SH-SY5Y (cell line): ENCODE results near the gene RAMP3.

ENCODE experiments used
- GATA2 ChIP-seq: IDR thresholded peaks from 2 replicates; pipeline ENCODE4 v1.6.1; 2011; ENCODE audit warnings: mild to moderate bottlenecking, low read depth, low read length
- GATA3 ChIP-seq: IDR thresholded peaks from 2 replicates; pipeline ENCODE4 v1.6.1; 2011; ENCODE audit warnings: low read depth, mild to moderate bottlenecking, low read length, moderate library complexity

- TF ChIP-seq GATA2, result no peak
- no peak for TF ChIP-seq GATA3
Observed at GRCh38 chr7:45117582-45117981, 40.0 kb upstream of the RAMP3 start.
